Transverse colon (tissue), 4 donors: Measurements from ENCODE around the gene CCDC174. TPM values are rescaled to one million over a fixed set of nuclear protein-coding genes. Genes with fewer than 3 reads are reported as not detected.
"Not testable (repeated sequence)": the region's sequence is repeated elsewhere in the genome, so short reads cannot be mapped to it uniquely, and the experiment has no call there.

Experiments used
- DNase-seq: peaks from one replicate; pipeline ENCODE4 v3.0.0-alpha.2; 2019
- H3K27ac ChIP-seq, 4 donors: fragments of 200-600 bp; sonication (generic); 2 replicates each; pipeline ENCODE4 v1.5.1; 2016 to 2018; ENCODE audit warnings: inconsistent platforms in 4 of 4
- H3K27me3 ChIP-seq: fragments of 200-600 bp; sonication (generic); 2 replicates; pipeline ENCODE4 v1.5.1; 2017; ENCODE audit warnings: inconsistent platforms
- H3K36me3 ChIP-seq, 4 donors: fragments of 200-600 bp; sonication (generic); 2 replicates each; pipeline ENCODE4 v1.5.1; 2017 to 2019; ENCODE audit warnings: inconsistent platforms in 4 of 4
- H3K4me1 ChIP-seq, 4 donors: fragments of 200-600 bp; sonication (generic); 2 replicates each; pipeline ENCODE4 v1.5.1; 2017 to 2020; ENCODE audit warnings: inconsistent platforms in 4 of 4
- H3K4me3 ChIP-seq, 4 donors: fragments of 200-600 bp; sonication (generic); 1 replicate in 1 of 4; 2 replicates in 3 of 4; pipeline versions ENCODE4 v1.5.1 to v1.6.1; 2017 to 2019; ENCODE audit warnings: inconsistent platforms in 4 of 4
- H3K9me3 ChIP-seq, 2 donors: fragments of 200-600 bp; sonication (generic); 2 replicates each; pipeline ENCODE4 v1.5.1; 2017 to 2019; ENCODE audit warnings: inconsistent platforms in 2 of 2
- CTCF ChIP-seq, 5 experiments: fragments of 200-600 bp in 3 of 5; fragments of 450-650 bp in 2 of 5; sonication (generic) in 3 of 5; IDR thresholded peaks; 1 replicate in 2 of 5; 2 replicates in 3 of 5; pipeline ENCODE4 v1.5.1; 2016 to 2017; ENCODE audit warnings: antibody characterized with exemption in 5 of 5, inconsistent platforms in 3 of 5, mild to moderate bottlenecking in 2 of 5, moderate library complexity in 1 of 5
- EP300 ChIP-seq: sonication (generic); formaldehyde crosslinking; IDR thresholded peaks from one replicate; pipeline ENCODE4 v1.6.1; 2017; ENCODE audit warnings: antibody characterized with exemption, low read depth
- POLR2A ChIP-seq: fragments of 450-650 bp; IDR thresholded peaks from one replicate; pipeline ENCODE4 v1.6.1; 2016; ENCODE audit warnings: antibody characterized with exemption, mild to moderate bottlenecking, moderate library complexity
- POLR2AphosphoS5 ChIP-seq, 3 donors: sonication (generic); formaldehyde crosslinking; IDR thresholded peaks; one replicate each; pipeline ENCODE4 v1.6.1; 2016; ENCODE audit warnings: antibody characterized with exemption in 3 of 3
- WGBS, 2 donors: methylation state at CpG; one replicate each; pipeline ENCODE4 v1.1.5; 2018; ENCODE audit warnings: low coverage in 1 of 2; 5-methylcytosine and 5-hydroxymethylcytosine counted together
- in situ Hi-C, 4 donors: fragments of 200-750 bp; cut with MboI; loops; one replicate each; pipeline versions ENCODE4 v1.15.0 to v1.15.1; 2017; ENCODE audit warnings: low sequenced_read_pairs in 3 of 4, low pct_ligation_motif_present in 1 of 4, low pct_unique_long_range_greater_than_20kb in 1 of 4
- intact Hi-C: fragments of 100-400 bp; cut with DNase I; formaldehyde crosslinking; loops from one replicate; pipeline ENCODE4 v1.15.1; 2023; ENCODE audit warnings: low total_unique reads
- total RNA-seq, 4 donors: library from RNA; depleted of rRNA; stranded (reverse); fragments of >200 nt; gene quantifications; one replicate each; pipeline ENCODE4 v1.1.0, GENCODE V29; 2016

Gene CCDC174
- total RNA-seq, 4 donors from 2014 or later: 29.2 to 84.8 (median 35.9) TPM

DNA sequence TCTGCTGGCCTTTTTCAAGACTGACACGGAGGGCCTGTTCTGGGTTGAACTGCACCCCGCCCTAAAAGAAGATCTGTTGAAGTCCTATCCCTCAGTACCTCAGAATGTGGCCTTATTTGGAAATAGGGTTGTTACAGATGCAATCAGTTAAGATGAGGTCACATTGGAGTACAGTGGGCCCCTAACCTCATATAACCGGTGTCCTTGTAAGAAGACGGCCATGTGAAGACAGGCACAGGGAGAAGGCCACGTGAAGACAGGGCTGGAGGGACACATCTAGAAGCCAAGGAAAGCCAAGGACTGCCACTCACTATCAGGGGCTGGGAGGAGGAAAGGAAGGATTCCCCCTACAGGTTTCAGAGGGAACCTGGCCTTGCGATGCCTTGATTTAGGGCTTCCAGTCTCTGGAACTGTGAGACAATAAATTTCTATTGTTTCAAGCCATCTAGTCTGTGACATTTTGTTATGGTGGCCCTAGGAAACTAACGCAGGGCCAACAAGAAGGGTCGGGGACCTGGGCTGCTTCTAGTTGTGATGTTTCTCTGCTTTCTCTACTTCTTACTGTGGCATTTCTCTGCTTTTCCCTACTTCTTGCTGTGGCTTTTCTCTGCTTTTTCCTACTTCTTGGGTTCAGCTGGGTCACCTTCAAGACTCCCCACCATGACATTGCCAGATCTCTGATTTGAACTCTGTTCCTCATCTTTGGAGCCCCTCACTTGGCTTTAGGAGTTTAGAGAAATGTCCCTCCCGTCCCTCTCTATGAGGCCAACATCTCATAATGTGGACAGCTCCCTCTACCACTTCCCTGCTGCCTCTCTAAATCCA lies 4.8 kb upstream of the CCDC174 start:
- no peak overlapping the region for H3K27ac ChIP-seq
- TF ChIP-seq POLR2A (no peak), CTCF (IDR thresholded peaks at IDR 0.05) (no peak), EP300 (no peak), POLR2AphosphoS5 (IDR thresholded peaks at IDR 0.05) (no peak)
- no peak for DNase-seq
- no peaks in the 10 kb centered on the region for H3K27me3 ChIP-seq
- 85 to 86% methylated on average over 9 of the region's 9 CpGs for WGBS, 2 donors
- no peak overlapping the region for H3K4me3 ChIP-seq
- in situ Hi-C loops (no loop called here), intact Hi-C loops (no loop called here)
- H3K9me3 ChIP-seq: no peaks in the 10 kb centered on the region
- peaks cover 0 to 16% (median 9%) of the 10 kb centered on the region in 4 donors for H3K4me1 ChIP-seq
- no peaks in the 10 kb centered on the region for H3K36me3 ChIP-seq

DNA sequence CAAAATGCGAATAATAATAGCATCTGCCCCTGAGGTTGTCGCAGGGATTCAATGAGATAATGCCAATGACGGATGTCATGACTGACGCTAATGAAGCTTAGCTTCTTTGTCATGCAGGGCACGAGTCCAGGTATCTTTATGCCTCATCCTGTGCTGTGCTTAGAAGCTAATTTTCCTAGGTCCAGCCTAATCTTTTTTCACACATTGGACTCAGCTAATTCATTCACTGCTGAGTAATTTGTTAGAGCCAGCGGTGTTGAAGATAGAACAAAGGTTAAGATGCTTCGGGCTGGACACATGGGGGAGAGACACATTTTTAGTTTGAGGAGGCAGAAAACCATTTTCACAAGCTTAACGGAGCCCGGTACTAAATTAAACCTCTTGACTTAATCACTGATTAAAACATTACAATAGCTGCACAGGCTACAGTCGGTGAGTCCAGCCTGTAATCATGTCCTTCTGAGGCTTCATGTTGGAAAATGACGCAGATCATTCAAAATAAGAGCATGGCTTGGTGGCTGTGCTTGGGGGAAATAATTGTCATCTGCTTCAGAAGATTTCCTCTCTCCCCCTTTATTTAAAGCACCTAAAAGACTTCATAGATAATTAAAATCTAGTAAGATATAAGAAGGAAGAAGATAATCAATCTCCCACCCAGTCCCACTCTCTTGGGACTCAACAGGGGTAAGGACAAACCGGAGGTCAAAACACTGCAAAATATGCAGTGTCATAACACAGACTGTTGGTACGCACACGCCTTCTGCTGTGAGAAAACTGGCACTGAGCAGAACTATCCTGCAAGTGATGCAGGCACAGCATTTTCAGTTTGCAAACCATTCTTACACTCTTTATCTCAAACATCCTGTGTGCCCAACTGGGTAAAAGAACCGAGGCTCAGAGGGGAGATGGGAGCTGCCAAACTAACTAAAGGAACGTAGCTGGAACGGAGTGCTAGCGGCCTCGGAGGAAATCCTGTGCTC lies 3.3 kb upstream of the CCDC174 start:
- H3K9me3 ChIP-seq: no peaks in the 10 kb centered on the region
- H3K4me1 ChIP-seq: peaks cover 8 to 24% (median 20%) of the 10 kb centered on the region in 4 donors
- in situ Hi-C loops (no loop called here), intact Hi-C loops (no loop called here)
- no peak for DNase-seq
- no peaks in the 10 kb centered on the region for H3K27me3 ChIP-seq
- WGBS, 2 donors: 74 to 76% methylated on average over 13 to 19 of the region's 19 CpGs
- no peak overlapping the region for H3K4me3 ChIP-seq
- no peaks in the 10 kb centered on the region for H3K36me3 ChIP-seq
- H3K27ac ChIP-seq: no peak overlapping the region
- TF ChIP-seq POLR2A (no peak), POLR2AphosphoS5 (IDR thresholded peaks at IDR 0.05) (no peak), CTCF (IDR thresholded peaks at IDR 0.05) (no peak), EP300 (no peak)

GRCh38 chr3:14649466-14649865 lies 2.1 kb upstream of the CCDC174 start:
- Histone ChIP-seq H3K27me3 (no peaks in the 10 kb centered on the region), H3K9me3 (no peaks in the 10 kb centered on the region), H3K4me1 (peaks cover 12 to 34% (median 29%) of the 10 kb centered on the region in 4 donors), H3K36me3 (no peaks in the 10 kb centered on the region), H3K27ac (no peak overlapping the region), H3K4me3 (no peak overlapping the region)
- in situ Hi-C loops: no loop called here
- TF ChIP-seq CTCF (IDR thresholded peaks at IDR 0.05) (no peak), POLR2A (no peak)
- intact Hi-C loops: no loop called here
- DNase-seq: no peak
- WGBS, 2 donors: 47 to 64% methylated on average over 2 of the region's 2 CpGs

GRCh38 chr3:14650193-14650592 lies 1.4 kb upstream of the CCDC174 start:
- Histone ChIP-seq H3K27me3 (no peaks in the 10 kb centered on the region), H3K4me1 (peaks cover 12 to 34% (median 29%) of the 10 kb centered on the region in 4 donors), H3K27ac (no peak overlapping the region), H3K4me3 (no peak overlapping the region), H3K9me3 (no peaks in the 10 kb centered on the region), H3K36me3 (peaks cover 0 to 5% (median under 1%) of the 10 kb centered on the region in 4 donors)
- intact Hi-C loops (no loop called here), in situ Hi-C loops (loop anchor here in 3 of 4 donors (25.0 kb wide), 3 partner anchors 387 to 463 kb away; partner anchors contain the start of genes MRPS25 (in 2 of the 3), LSM3 (in 1 of the 3) and XPC (in 1 of the 3))
- no peak for DNase-seq
- 96 to 100% methylated on average over 2 to 4 of the region's 4 CpGs for WGBS, 2 donors
- no peak for TF ChIP-seq POLR2AphosphoS5 (IDR thresholded peaks at IDR 0.05)

- Histone ChIP-seq H3K36me3 (peaks cover 0 to 28% (median 12%) of the 10 kb centered on the region in 4 donors), H3K4me1 (peaks cover 12 to 34% (median 29%) of the 10 kb centered on the region in 4 donors), H3K27ac (peak overlapping the region; percentile 88 to 94 (median 90)), H3K4me3 (peak overlapping the region; percentile 58 to 79 (median 62))
- H3K27me3 ChIP-seq, H3K9me3 ChIP-seq, intact Hi-C loops, DNase-seq: not testable (repeated sequence)
- in situ Hi-C loops: loop anchor here in 3 of 4 donors (25.0 kb wide), 3 partner anchors 385 to 465 kb away; partner anchors contain the start of genes MRPS25 (in 2 of the 3), LSM3 (in 1 of the 3) and XPC (in 1 of the 3)
- 74 to 85% methylated on average over 11 to 21 of the region's 21 CpGs for WGBS, 2 donors
Measured at GRCh38 chr3:14652360-14652907, 872 bp downstream of the CCDC174 start.
